ENCODE measurements around the gene GJD2. TPM values are rescaled to one million over a fixed set of nuclear protein-coding genes. Genes with fewer than 3 reads are reported as not detected.

The GJD2 gene
- total RNA-seq, 1 donor from 2014 or later: 0.38 TPM

- H3K4me1 Mint-ChIP-seq (ENCODE audit: low read depth): no peaks in the 10 kb centered on the region
- H3K9me3 Mint-ChIP-seq (ENCODE audit: low read depth): no peaks in the 10 kb centered on the region
- H3K36me3 Mint-ChIP-seq (ENCODE audit: insufficient read depth): no peaks in the 10 kb centered on the region
- no peak for TF ChIP-seq CTCF (IDR thresholded peaks at IDR 0.05; ENCODE audit: unreplicated experiment)
- DNase-seq (ENCODE audit: low spot score, unreplicated experiment): no peak
- H3K27me3 Mint-ChIP-seq: peaks cover 18% of the 10 kb centered on the region
- H3K4me3 Mint-ChIP-seq (ENCODE audit: low read depth): no peak overlapping the region
- no peak overlapping the region for H3K27ac Mint-ChIP-seq
Observed at GRCh38 chr15:34786206-34786605, 31.4 kb upstream of the GJD2 start.

GRCh38 chr15:34783991-34784390 lies 29.2 kb upstream of the GJD2 start:
- H3K4me1 Mint-ChIP-seq (ENCODE audit: low read depth): no peaks in the 10 kb centered on the region
- H3K9me3 Mint-ChIP-seq (ENCODE audit: low read depth): peaks cover 7% of the 10 kb centered on the region
- TF ChIP-seq CTCF (IDR thresholded peaks at IDR 0.05; ENCODE audit: unreplicated experiment): no peak
- no peak for DNase-seq (ENCODE audit: low spot score, unreplicated experiment)
- H3K36me3 Mint-ChIP-seq (ENCODE audit: insufficient read depth): no peaks in the 10 kb centered on the region
- no peak overlapping the region for H3K4me3 Mint-ChIP-seq (ENCODE audit: low read depth)
- peaks cover 10% of the 10 kb centered on the region for H3K27me3 Mint-ChIP-seq
- no peak overlapping the region for H3K27ac Mint-ChIP-seq

DNA sequence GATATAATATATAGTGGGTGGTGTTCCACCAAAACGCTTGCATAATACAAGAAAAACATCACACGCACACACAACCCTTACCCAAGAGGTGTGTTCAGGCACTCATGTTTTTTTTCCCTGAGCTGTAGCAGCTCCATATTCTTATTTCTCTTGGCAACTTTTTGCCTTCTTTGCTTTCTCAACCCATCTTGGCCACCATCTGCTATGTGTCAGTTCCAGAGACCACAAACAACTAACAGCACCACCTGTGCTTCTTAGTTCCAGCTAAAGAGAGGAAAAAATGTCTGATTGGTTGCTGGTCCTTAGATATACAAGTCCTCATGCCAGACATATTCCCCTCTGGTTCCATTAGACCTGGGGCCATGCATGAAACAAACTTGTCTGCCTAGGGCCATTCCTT lies 28.6 kb upstream of the GJD2 start:
- H3K36me3 Mint-ChIP-seq (ENCODE audit: insufficient read depth): no peaks in the 10 kb centered on the region
- peaks cover 7% of the 10 kb centered on the region for H3K9me3 Mint-ChIP-seq (ENCODE audit: low read depth)
- no peaks in the 10 kb centered on the region for H3K4me1 Mint-ChIP-seq (ENCODE audit: low read depth)
- H3K4me3 Mint-ChIP-seq (ENCODE audit: low read depth): no peak overlapping the region
- peaks cover 10% of the 10 kb centered on the region for H3K27me3 Mint-ChIP-seq
- no peak for TF ChIP-seq CTCF (IDR thresholded peaks at IDR 0.05; ENCODE audit: unreplicated experiment)
- no peak overlapping the region for H3K27ac Mint-ChIP-seq
- DNase-seq (ENCODE audit: low spot score, unreplicated experiment): no peak

DNA sequence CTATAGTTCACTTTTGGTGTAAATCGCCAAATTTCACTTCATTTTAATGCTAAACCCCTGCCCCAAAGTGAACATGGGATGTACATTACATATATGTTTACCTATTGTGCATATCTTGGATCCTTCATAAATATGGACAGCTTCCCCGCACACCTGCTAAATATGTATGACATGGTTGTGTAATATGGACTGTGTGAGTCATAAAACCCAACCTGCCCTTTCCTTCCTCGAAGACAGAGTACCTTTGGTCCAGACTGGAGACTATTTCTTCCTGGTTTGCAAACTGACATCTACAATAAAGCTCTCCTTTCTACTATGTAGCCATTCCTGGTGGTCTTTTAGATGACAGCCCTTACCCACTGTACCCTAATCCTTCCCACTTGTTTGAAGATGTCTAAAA lies 28.1 kb upstream of the GJD2 start:
- H3K4me1 Mint-ChIP-seq (ENCODE audit: low read depth): no peaks in the 10 kb centered on the region
- peaks cover 7% of the 10 kb centered on the region for H3K9me3 Mint-ChIP-seq (ENCODE audit: low read depth)
- peaks cover 10% of the 10 kb centered on the region for H3K27me3 Mint-ChIP-seq
- no peak overlapping the region for H3K4me3 Mint-ChIP-seq (ENCODE audit: low read depth)
- H3K36me3 Mint-ChIP-seq (ENCODE audit: insufficient read depth): no peaks in the 10 kb centered on the region
- DNase-seq (ENCODE audit: low spot score, unreplicated experiment): no peak
- TF ChIP-seq CTCF (IDR thresholded peaks at IDR 0.05; ENCODE audit: unreplicated experiment): no peak
- H3K27ac Mint-ChIP-seq: no peak overlapping the region

- Mint-ChIP-seq H3K27me3 (peaks cover 10% of the 10 kb centered on the region), H3K4me3 (ENCODE audit: low read depth) (no peak overlapping the region), H3K9me3 (ENCODE audit: low read depth) (peaks cover 7% of the 10 kb centered on the region), H3K36me3 (ENCODE audit: insufficient read depth) (no peaks in the 10 kb centered on the region), H3K4me1 (ENCODE audit: low read depth) (no peaks in the 10 kb centered on the region), H3K27ac (no peak overlapping the region)
- TF ChIP-seq CTCF (IDR thresholded peaks at IDR 0.05; ENCODE audit: unreplicated experiment): no peak
- DNase-seq (ENCODE audit: low spot score, unreplicated experiment): no peak
Observed at GRCh38 chr15:34780725-34781124, 25.9 kb upstream of the GJD2 start.

Data from progenitor cell of endocrine pancreas (in vitro differentiated cells).